Measurements from ENCODE around the gene ATXN3.
A peak's percentile ranks its signal among the peaks of the same experiment; 100 is the strongest.

The ATXN3 gene

DNA sequence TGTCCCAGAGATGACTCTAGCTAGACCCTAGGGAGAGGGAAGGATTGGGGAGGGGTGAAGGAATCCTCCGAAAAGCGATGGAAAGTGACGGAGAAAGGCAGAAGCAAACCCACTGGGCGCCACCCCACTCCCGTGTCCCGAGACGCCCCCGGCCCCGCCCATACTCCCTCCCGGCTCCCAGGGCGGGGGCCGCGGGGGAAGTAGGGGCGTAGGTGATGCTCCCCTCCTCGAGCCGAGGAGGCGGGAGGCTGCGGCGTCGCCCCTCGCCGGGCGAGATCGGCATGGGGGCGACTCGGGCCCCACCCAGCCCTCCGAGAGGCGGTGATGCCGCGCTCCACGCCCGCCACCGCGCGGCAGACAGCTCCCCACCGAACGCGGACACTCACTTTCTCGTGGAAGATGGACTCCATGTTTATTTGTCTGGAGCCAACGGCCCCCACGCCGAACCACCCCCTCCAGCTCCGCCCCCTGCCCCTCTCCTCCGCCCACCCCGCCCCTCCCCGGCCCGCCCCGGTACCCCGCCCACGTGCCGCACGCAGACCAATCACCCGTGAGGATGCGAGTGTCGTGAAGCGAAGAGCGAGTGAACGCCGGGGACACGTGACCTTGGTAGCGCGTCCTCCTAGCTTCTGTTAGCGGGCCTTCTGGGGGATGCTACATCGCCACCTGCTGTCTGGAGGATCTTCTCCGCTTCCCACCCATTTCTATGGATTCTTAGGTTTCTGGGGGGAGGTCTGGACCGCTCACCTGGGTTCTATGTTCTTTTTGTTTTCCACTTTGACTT lies at the start of gene ATXN3 (continued):
- TF ChIP-seq, protein P1, sequence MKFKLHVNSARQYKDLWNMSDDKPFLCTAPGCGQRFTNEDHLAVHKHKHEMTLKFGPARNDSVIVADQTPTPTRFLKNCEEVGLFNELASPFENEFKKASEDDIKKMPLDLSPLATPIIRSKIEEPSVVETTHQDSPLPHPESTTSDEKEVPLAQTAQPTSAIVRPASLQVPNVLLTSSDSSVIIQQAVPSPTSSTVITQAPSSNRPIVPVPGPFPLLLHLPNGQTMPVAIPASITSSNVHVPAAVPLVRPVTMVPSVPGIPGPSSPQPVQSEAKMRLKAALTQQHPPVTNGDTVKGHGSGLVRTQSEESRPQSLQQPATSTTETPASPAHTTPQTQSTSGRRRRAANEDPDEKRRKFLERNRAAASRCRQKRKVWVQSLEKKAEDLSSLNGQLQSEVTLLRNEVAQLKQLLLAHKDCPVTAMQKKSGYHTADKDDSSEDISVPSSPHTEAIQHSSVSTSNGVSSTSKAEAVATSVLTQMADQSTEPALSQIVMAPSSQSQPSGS (tag by site-specific recombination; IDR thresholded peaks at IDR 0.05; ENCODE audit: low read depth), result no peak
- TF ChIP-seq ZNF571 (tag by site-specific recombination; IDR thresholded peaks at IDR 0.05) (no peak), ZNF521 (tag by site-specific recombination; IDR thresholded peaks at IDR 0.05) (no peak), ZNF776 (tag by site-specific recombination; IDR thresholded peaks at IDR 0.05; ENCODE audit: borderline replicate concordance) (no peak), ZNF112 (tag by site-specific recombination; IDR thresholded peaks at IDR 0.05) (no peak), ZNF398 (tag by site-specific recombination; IDR thresholded peaks at IDR 0.05) (peak; percentile 95), ZNF280D (tag by site-specific recombination; IDR thresholded peaks at IDR 0.05) (no peak), ZNF391 (tag by site-specific recombination; IDR thresholded peaks at IDR 0.05; ENCODE audit: borderline replicate concordance, low read depth) (no peak), ZNF677 (tag by site-specific recombination; IDR thresholded peaks at IDR 0.05) (no peak), ZNF311 (tag by site-specific recombination; IDR thresholded peaks at IDR 0.05; ENCODE audit: borderline replicate concordance) (no peak), ZNF513 (tag by site-specific recombination; IDR thresholded peaks at IDR 0.05) (no peak), ZNF324 (tag by site-specific recombination; IDR thresholded peaks at IDR 0.05) (peak; percentile 22; the same call in 1 of the 2 replicates), ZBTB7A (tag by site-specific recombination; IDR thresholded peaks at IDR 0.05; ENCODE audit: low read depth) (peak; percentile 84; the same call in 1 of the 2 replicates), ZNF157 (tag by site-specific recombination; IDR thresholded peaks at IDR 0.05) (no peak), ZNF623 (tag by site-specific recombination; IDR thresholded peaks at IDR 0.05) (no peak), ZNF791 (tag by site-specific recombination; IDR thresholded peaks at IDR 0.05) (no peak), ZNF792 (tag by site-specific recombination; IDR thresholded peaks at IDR 0.05) (no peak), ZNF558 (tag by site-specific recombination; IDR thresholded peaks at IDR 0.05) (no peak), ZBTB17 (tag by site-specific recombination; IDR thresholded peaks at IDR 0.05) (0 out of 2 replicates have a peak, but pooled peaks have one; percentile 30), ZNF664 (tag by site-specific recombination; IDR thresholded peaks at IDR 0.05) (no peak)
- TF ChIP-seq, protein P2, sequence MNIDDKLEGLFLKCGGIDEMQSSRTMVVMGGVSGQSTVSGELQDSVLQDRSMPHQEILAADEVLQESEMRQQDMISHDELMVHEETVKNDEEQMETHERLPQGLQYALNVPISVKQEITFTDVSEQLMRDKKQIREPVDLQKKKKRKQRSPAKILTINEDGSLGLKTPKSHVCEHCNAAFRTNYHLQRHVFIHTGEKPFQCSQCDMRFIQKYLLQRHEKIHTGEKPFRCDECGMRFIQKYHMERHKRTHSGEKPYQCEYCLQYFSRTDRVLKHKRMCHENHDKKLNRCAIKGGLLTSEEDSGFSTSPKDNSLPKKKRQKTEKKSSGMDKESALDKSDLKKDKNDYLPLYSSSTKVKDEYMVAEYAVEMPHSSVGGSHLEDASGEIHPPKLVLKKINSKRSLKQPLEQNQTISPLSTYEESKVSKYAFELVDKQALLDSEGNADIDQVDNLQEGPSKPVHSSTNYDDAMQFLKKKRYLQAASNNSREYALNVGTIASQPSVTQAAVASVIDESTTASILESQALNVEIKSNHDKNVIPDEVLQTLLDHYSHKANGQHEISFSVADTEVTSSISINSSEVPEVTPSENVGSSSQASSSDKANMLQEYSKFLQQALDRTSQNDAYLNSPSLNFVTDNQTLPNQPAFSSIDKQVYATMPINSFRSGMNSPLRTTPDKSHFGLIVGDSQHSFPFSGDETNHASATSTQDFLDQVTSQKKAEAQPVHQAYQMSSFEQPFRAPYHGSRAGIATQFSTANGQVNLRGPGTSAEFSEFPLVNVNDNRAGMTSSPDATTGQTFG (tag by site-specific recombination; IDR thresholded peaks at IDR 0.05; ENCODE audit: borderline replicate concordance), result no peak
- TF ChIP-seq, protein P3, sequence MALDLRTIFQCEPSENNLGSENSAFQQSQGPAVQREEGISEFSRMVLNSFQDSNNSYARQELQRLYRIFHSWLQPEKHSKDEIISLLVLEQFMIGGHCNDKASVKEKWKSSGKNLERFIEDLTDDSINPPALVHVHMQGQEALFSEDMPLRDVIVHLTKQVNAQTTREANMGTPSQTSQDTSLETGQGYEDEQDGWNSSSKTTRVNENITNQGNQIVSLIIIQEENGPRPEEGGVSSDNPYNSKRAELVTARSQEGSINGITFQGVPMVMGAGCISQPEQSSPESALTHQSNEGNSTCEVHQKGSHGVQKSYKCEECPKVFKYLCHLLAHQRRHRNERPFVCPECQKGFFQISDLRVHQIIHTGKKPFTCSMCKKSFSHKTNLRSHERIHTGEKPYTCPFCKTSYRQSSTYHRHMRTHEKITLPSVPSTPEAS (tag by site-specific recombination; IDR thresholded peaks at IDR 0.05), result no peak; the same call in 1 of the 2 replicates
- TF ChIP-seq, protein P4, sequence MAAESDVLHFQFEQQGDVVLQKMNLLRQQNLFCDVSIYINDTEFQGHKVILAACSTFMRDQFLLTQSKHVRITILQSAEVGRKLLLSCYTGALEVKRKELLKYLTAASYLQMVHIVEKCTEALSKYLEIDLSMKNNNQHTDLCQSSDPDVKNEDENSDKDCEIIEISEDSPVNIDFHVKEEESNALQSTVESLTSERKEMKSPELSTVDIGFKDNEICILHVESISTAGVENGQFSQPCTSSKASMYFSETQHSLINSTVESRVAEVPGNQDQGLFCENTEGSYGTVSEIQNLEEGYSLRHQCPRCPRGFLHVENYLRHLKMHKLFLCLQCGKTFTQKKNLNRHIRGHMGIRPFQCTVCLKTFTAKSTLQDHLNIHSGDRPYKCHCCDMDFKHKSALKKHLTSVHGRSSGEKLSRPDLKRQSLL (tag by site-specific recombination; IDR thresholded peaks at IDR 0.05), result peak; percentile 74
